Measurements from ENCODE around the gene SMAD2. TPM values are rescaled to one million over a fixed set of nuclear protein-coding genes. Genes with fewer than 3 reads are reported as not detected.

Gene SMAD2
- total RNA-seq (2014; rRNA removed; shearing (Covaris generic)), result 77.7 and 86.6 TPM in 2 replicates
- polyA plus RNA-seq (2016; fragmentation: Nextera tagmentation; extraction: Ambion mirVana), result 52.4 and 54.1 TPM in 2 replicates

DNA sequence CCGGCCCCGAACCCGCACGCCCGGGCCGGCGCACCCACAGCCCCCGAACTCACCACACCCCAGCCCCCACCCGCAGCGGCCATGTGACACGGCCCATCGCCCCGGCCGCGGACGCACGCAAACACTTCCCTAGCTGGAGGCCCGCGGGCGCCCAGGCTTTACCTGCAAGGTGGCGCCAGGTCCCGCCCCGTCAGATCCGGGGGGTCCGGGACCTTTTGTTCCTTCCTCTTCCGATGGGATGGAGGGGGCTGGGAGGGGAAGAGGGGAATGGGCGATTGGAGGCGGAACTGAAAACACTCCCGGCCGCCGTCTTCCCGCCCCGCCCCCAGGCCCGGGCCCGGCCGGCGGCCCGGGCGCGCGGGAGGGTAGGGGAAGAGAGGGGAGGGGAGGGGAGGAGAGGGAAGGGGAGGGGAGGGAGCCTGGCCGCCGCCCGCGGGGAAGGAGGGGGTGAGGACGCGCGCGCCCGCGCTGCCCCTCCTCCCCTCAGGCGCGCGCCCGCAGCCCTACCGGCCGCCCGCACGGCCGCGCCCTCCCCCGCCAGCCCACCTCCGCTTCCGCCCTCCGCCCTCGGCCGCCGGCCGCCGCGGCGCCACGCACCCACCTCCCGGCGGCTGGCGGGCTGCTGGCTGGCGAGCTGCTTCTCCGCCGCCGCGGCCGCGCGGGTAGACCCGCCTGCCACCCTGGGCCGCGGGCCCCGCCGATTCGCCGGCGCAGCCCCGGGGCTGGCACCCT, at the start of gene SMAD2:
Gene SMAD2, minus strand, starts transcription at position 461 of the 732 bp plus-strand sequence. CDS start 33,903 bp downstream, outside the sequence.
- Histone ChIP-seq H3K36me3 (ENCODE audit: low read depth) (no peaks in the 10 kb centered on the region), H3F3A (ENCODE audit: insufficient read depth) (no peaks in the 10 kb centered on the region; the same call in 1 of the 2 replicates), H4K20me1 (ENCODE audit: insufficient read depth) (peaks cover 12% of the 10 kb centered on the region), H3K27me3 (replicated peaks; ENCODE audit: insufficient read depth) (0 out of 2 replicates have a peak, but pooled peaks cover 3% of the 10 kb centered on the region), H3K9me2 (ENCODE audit: insufficient read depth) (no peaks in the 10 kb centered on the region), H3K4me1 (ENCODE audit: insufficient read depth) (peaks cover 14% of the 10 kb centered on the region), H3K27ac (peak within 1 kb of the TSS; percentile 86), H3K9ac (peak within 1 kb of the TSS; percentile 95), H2AFZ (peak within 1 kb of the TSS; percentile 92), H3K4me3 (peak within 1 kb of the TSS; percentile 84), H3K79me2 (ENCODE audit: insufficient read depth) (peaks cover 50% of the 10 kb centered on the region), H3K4me2 (ENCODE audit: unreplicated experiment) (peak within 1 kb of the TSS; percentile 96), H3K9me3 (ENCODE audit: low read depth) (no peaks in the 10 kb centered on the region)
- peak; percentile 81 for DNase-seq
- in situ Hi-C loops (cut with MboI), result no loop called here
- TF ChIP-seq EZH2 (IDR thresholded peaks at IDR 0.05; ENCODE audit: insufficient read depth, poor library complexity, severe bottlenecking), result no peak
- no peak for TF ChIP-seq EZH2phosphoT487 (IDR thresholded peaks at IDR 0.05; ENCODE audit: insufficient read depth, low read depth)
- WGBS, 2 experiments (ENCODE audit: low coverage in 1 of 2, low lambda C conversion rate in 2 of 2, missing lambda C conversion rate in 2 of 2), result 1% methylated on average over 36 to 66 of the region's 93 CpGs

DNA sequence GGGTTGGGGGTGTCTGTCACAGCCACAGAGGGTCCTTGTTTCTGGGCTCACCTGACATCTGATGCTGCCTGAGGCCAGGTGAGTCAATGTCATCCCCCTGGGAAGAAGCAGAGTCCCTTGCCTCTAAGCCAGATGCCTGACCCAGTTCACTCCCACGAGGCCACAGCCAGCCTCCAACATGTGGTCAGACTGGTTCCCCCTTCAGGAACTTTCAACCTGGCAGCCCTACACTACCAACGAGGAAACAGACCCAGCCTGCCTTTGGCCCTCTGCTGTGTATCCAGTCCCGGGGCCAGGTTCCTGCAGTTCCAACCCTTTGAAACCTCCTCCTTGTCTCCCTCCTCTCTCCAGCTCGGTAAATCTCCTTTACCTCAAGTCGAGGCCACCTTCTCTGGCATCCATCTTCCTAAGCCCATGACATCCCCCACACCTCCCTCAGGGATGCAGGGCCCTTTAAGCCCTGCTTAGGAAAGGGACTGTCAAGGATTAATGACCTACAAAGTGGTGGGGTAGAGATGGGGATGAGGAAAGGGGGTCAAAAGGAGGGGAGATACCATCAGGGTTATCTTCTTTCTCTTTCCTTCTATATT, 49.2 kb upstream of the SMAD2 start:
- no peak overlapping the region for H3K9ac ChIP-seq
- H4K20me1 ChIP-seq (ENCODE audit: insufficient read depth), result no peaks in the 10 kb centered on the region
- peaks cover 12% of the 10 kb centered on the region for H3K27me3 ChIP-seq (replicated peaks; ENCODE audit: insufficient read depth)
- H3F3A ChIP-seq (ENCODE audit: insufficient read depth), result no peaks in the 10 kb centered on the region
- no peak overlapping the region for H3K27ac ChIP-seq
- H3K9me2 ChIP-seq (ENCODE audit: insufficient read depth), result no peaks in the 10 kb centered on the region
- in situ Hi-C loops (cut with MboI), result no loop called here
- no peaks in the 10 kb centered on the region for H3K4me1 ChIP-seq (ENCODE audit: insufficient read depth)
- H3K4me3 ChIP-seq, result no peak overlapping the region
- H2AFZ ChIP-seq, result no peak overlapping the region
- 23 to 29% methylated on average over 5 of the region's 5 CpGs for WGBS, 2 experiments (ENCODE audit: low coverage in 1 of 2, low lambda C conversion rate in 2 of 2, missing lambda C conversion rate in 2 of 2)
- H3K9me3 ChIP-seq (ENCODE audit: low read depth), result no peaks in the 10 kb centered on the region
- TF ChIP-seq EZH2phosphoT487 (IDR thresholded peaks at IDR 0.05; ENCODE audit: insufficient read depth, low read depth) (no peak), EZH2 (IDR thresholded peaks at IDR 0.05; ENCODE audit: insufficient read depth, poor library complexity, severe bottlenecking) (no peak)
- no peaks in the 10 kb centered on the region for H3K79me2 ChIP-seq (ENCODE audit: insufficient read depth)
- H3K4me2 ChIP-seq (ENCODE audit: unreplicated experiment), result no peak overlapping the region
- no peaks in the 10 kb centered on the region for H3K36me3 ChIP-seq (ENCODE audit: low read depth)
- no peak for DNase-seq

DNA sequence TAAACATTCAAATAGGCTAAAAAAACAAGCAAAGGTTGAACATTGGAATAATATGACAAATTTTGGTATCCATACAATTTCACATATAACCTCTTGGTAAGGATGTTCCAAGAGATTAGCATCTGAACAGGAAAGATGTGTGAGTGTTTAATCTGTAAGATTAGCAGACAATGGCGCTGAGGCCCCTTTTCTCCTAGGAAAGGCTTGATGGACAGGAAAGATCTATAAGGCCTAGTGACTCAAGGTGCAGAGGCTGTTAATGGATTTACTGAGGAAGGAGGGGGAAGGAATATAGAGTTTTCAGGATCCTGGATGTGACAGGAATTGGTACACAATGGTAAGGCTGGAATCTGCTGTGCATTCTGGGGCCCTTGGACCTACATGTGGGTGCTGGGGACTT, 48.1 kb upstream of the SMAD2 start:
- peaks cover 23% of the 10 kb centered on the region for H3K27me3 ChIP-seq (replicated peaks; ENCODE audit: insufficient read depth)
- H3K9me2 ChIP-seq (ENCODE audit: insufficient read depth), result no peaks in the 10 kb centered on the region
- no peaks in the 10 kb centered on the region for H4K20me1 ChIP-seq (ENCODE audit: insufficient read depth)
- no peak for DNase-seq
- H3K36me3 ChIP-seq (ENCODE audit: low read depth), result no peaks in the 10 kb centered on the region
- H3F3A ChIP-seq (ENCODE audit: insufficient read depth), result no peaks in the 10 kb centered on the region
- H3K9me3 ChIP-seq (ENCODE audit: low read depth), result no peaks in the 10 kb centered on the region
- in situ Hi-C loops (cut with MboI), result no loop called here
- 58 to 82% methylated on average over 1 of the region's 1 CpG for WGBS, 2 experiments (ENCODE audit: low coverage in 1 of 2, low lambda C conversion rate in 2 of 2, missing lambda C conversion rate in 2 of 2)
- H3K4me3 ChIP-seq, result no peak overlapping the region
- no peak for TF ChIP-seq EZH2phosphoT487 (IDR thresholded peaks at IDR 0.05; ENCODE audit: insufficient read depth, low read depth)
- no peaks in the 10 kb centered on the region for H3K79me2 ChIP-seq (ENCODE audit: insufficient read depth)
- H2AFZ ChIP-seq, result no peak overlapping the region
- H3K9ac ChIP-seq, result no peak overlapping the region
- H3K4me1 ChIP-seq (ENCODE audit: insufficient read depth), result no peaks in the 10 kb centered on the region
- no peak overlapping the region for H3K27ac ChIP-seq
- no peak overlapping the region for H3K4me2 ChIP-seq (ENCODE audit: unreplicated experiment)

DNA sequence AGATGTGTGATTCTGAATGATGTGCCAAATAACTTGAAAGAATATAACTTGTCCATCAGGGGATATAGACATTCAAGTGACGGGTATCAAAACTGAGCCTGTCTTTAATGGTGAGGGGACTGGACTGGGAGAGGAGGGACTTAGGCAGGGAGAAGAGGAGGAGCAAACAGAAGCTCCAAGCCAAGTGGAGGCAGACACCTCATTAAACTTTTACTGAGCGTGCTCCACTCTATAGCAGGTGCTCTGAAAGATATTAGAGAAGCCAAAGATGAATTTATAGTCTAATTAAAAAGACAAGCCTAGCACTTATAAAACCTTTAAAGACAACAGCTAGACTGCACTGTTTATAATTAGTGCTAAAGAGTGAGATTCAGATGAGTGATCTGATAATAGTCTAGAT, 47.7 kb upstream of the SMAD2 start:
- H3K36me3 ChIP-seq (ENCODE audit: low read depth), result no peaks in the 10 kb centered on the region
- H3K9ac ChIP-seq, result no peak overlapping the region
- TF ChIP-seq EZH2phosphoT487 (IDR thresholded peaks at IDR 0.05; ENCODE audit: insufficient read depth, low read depth), result no peak
- no peak for TF ChIP-seq EZH2 (IDR thresholded peaks at IDR 0.05; ENCODE audit: insufficient read depth, poor library complexity, severe bottlenecking)
- no peaks in the 10 kb centered on the region for H3F3A ChIP-seq (ENCODE audit: insufficient read depth)
- no peak overlapping the region for H3K4me2 ChIP-seq (ENCODE audit: unreplicated experiment)
- no peaks in the 10 kb centered on the region for H3K9me3 ChIP-seq (ENCODE audit: low read depth)
- no peak overlapping the region for H3K4me3 ChIP-seq
- H3K27me3 ChIP-seq (replicated peaks; ENCODE audit: insufficient read depth), result peaks cover 24% of the 10 kb centered on the region
- no peaks in the 10 kb centered on the region for H3K9me2 ChIP-seq (ENCODE audit: insufficient read depth)
- no peaks in the 10 kb centered on the region for H4K20me1 ChIP-seq (ENCODE audit: insufficient read depth)
- no peak overlapping the region for H3K27ac ChIP-seq
- H3K4me1 ChIP-seq (ENCODE audit: insufficient read depth), result no peaks in the 10 kb centered on the region
- WGBS, 2 experiments (ENCODE audit: low coverage in 1 of 2, low lambda C conversion rate in 2 of 2, missing lambda C conversion rate in 2 of 2), result 80 to 86% methylated on average over 2 of the region's 2 CpGs
- in situ Hi-C loops (cut with MboI), result no loop called here
- DNase-seq, result no peak
- H2AFZ ChIP-seq, result no peak overlapping the region
- no peaks in the 10 kb centered on the region for H3K79me2 ChIP-seq (ENCODE audit: insufficient read depth)

Measured in GM23248 (cell line).